Activated CD4-positive, alpha-beta memory T cell treated with anti-CD3 and anti-CD28 coated beads for 36 hours (primary cell): ENCODE measurements around the gene HEPACAM2. TPM values are rescaled to one million over a fixed set of nuclear protein-coding genes. Genes with fewer than 3 reads are reported as not detected.

ENCODE experiments used
- CTCF ChIA-PET: fragments of 350-600 bp; sonication (Branson Sonifier 250); formaldehyde crosslinking; loops from one replicate; lab custom pipeline; 2021; ENCODE audit warnings: antibody characterized with exemption, inconsistent platforms; lab: Charles Lee
- POLR2A ChIA-PET: fragments of 350-600 bp; sonication (Branson Sonifier 250); formaldehyde crosslinking; loops from one replicate; lab custom pipeline; 2021; ENCODE audit warnings: antibody characterized with exemption; lab: Charles Lee
- DNase-seq: peaks from one replicate; pipeline ENCODE4 v3.0.0-alpha.2; 2020
- H3K27ac Mint-ChIP-seq: one replicate; pipeline ENCODE4 v1.8.0; 2021; ENCODE audit warnings: mixed read lengths
- H3K27me3 Mint-ChIP-seq: one replicate; pipeline ENCODE4 v1.8.0; 2021; ENCODE audit warnings: mixed read lengths
- H3K36me3 Mint-ChIP-seq: one replicate; pipeline ENCODE4 v1.8.0; 2021; ENCODE audit warnings: mixed read lengths
- H3K4me1 Mint-ChIP-seq: one replicate; pipeline ENCODE4 v1.8.0; 2021; ENCODE audit warnings: low read depth, mixed read lengths
- H3K4me3 Mint-ChIP-seq: one replicate; pipeline ENCODE4 v1.8.0; 2021; ENCODE audit warnings: mild to moderate bottlenecking, mixed read lengths
- H3K9me3 Mint-ChIP-seq: one replicate; pipeline ENCODE4 v1.8.0; 2021; ENCODE audit warnings: mixed read lengths
- intact Hi-C: fragments of 100-400 bp; cut with micrococcal nuclease; formaldehyde crosslinking; loops from one replicate; pipeline ENCODE4 v1.15.1; 2023
- total RNA-seq, 2 experiments: library from RNA; stranded (reverse); gene quantifications; one replicate each; pipeline ENCODE4 v1.2.3, GENCODE V29; 2021

Gene HEPACAM2
- total RNA-seq, 2 experiments from 2014 or later: 0.21 TPM; not detected in 1

GRCh38 chr7:93145354-93145753 is 80.9 kb downstream of the HEPACAM2 start:
- no peaks in the 10 kb centered on the region for H3K9me3 Mint-ChIP-seq
- no peak overlapping the region for H3K4me3 Mint-ChIP-seq
- H3K36me3 Mint-ChIP-seq: peaks cover 20% of the 10 kb centered on the region
- no peak overlapping the region for H3K27ac Mint-ChIP-seq
- ChIA-PET CTCF (no interaction called here), POLR2A (no interaction called here)
- DNase-seq: no peak
- peaks cover 27% of the 10 kb centered on the region for H3K4me1 Mint-ChIP-seq
- intact Hi-C loops: loop anchor here (5.0 kb wide), 1 partner anchor 42 kb away; no protein-coding TSS in a partner anchor
- H3K27me3 Mint-ChIP-seq: no peaks in the 10 kb centered on the region

- ChIA-PET CTCF (no interaction called here), POLR2A (no interaction called here)
- Mint-ChIP-seq H3K27me3 (no peaks in the 10 kb centered on the region), H3K36me3 (peaks cover 28% of the 10 kb centered on the region), H3K4me1 (peaks cover 15% of the 10 kb centered on the region), H3K27ac (no peak overlapping the region), H3K9me3 (peaks cover 6% of the 10 kb centered on the region), H3K4me3 (no peak overlapping the region)
- intact Hi-C loops: no loop called here
- no peak for DNase-seq
Measured at GRCh38 chr7:93142127-93142526, 84.1 kb downstream of the HEPACAM2 start.

DNA sequence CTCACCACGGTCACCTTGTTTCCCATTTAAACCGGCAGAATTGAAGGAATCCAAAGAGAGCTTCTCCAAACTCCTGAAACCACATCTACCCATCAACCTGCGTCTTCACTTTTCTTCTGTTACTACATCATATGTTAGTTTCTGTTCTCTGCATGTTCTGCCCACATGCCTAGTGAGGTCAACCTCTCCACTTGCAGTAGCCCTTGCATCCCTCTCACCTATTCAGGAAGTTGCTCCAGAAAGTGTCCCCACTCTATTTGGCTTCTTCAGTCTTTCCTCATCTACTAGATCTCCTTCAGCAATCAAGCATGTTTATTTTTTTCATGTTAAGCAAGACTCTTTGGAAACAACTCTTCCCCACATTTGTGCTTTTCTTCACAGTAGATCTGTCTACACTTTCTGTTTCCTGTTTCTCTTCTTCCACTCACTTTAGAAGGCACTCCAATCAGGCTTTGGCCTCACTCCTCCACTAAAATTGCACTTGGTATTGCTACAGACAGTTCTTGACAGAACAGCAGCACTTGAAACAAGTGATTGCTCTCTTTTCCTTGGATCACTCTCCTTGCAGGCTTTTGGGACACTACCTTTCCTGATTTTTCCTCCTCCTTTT is 85.6 kb downstream of the HEPACAM2 start:
- intact Hi-C loops: no loop called here
- Mint-ChIP-seq H3K4me3 (no peak overlapping the region), H3K36me3 (peaks cover 36% of the 10 kb centered on the region), H3K27me3 (no peaks in the 10 kb centered on the region), H3K4me1 (peaks cover 3% of the 10 kb centered on the region), H3K9me3 (peaks cover 7% of the 10 kb centered on the region), H3K27ac (no peak overlapping the region)
- ChIA-PET CTCF (no interaction called here), POLR2A (no interaction called here)
- no peak for DNase-seq

GRCh38 chr7:93138576-93138975 is 87.7 kb downstream of the HEPACAM2 start:
- ChIA-PET CTCF (no interaction called here), POLR2A (no interaction called here)
- intact Hi-C loops: no loop called here
- Mint-ChIP-seq H3K36me3 (peaks cover 47% of the 10 kb centered on the region), H3K4me1 (no peaks in the 10 kb centered on the region), H3K4me3 (no peak overlapping the region), H3K27ac (no peak overlapping the region), H3K9me3 (peaks cover 27% of the 10 kb centered on the region), H3K27me3 (no peaks in the 10 kb centered on the region)
- no peak for DNase-seq

Other genes with a start within 250 kb of the HEPACAM2 start
- gene SAMD9, start 108.5 kb downstream of the HEPACAM2 start, total RNA-seq: 1 to 10 TPM; 6.9 to 7.2 TPM
- 10 to 100 TPM; 19.1 to 19.8 TPM for gene SAMD9L, start 78.1 kb downstream of the HEPACAM2 start, total RNA-seq
- 10 to 100 TPM; 15.2 to 18.0 TPM for gene VPS50, start 5.9 kb upstream of the HEPACAM2 start, total RNA-seq